ENCODE results near the gene TBC1D9B.

The TBC1D9B gene

GRCh38 chr5:179868541-179868940, 39.2 kb downstream of the TBC1D9B start:
- DNase-seq: no peak

DNA sequence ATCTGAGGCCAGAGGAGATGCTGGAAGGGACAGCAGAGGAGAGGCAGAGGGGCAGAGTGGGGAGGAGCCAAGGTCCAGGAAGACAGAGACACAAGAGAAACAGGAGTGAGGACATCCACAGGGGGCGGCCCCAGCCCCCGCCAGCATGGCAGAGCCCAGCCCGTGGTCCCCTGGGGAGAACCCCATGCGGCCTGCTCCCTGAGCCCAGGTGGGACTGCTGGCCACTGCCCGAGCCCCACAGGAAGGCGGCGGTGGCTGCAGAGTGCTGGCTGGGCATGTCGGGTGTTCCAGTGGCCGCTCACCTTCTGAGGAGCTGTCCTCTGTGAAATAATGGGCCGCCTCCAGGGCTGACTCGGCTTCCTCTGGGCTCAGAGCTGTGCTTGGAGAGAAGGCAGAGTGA, 40.2 kb downstream of the TBC1D9B start:
- DNase-seq: no peak

GRCh38 chr5:179867079-179867465, 40.6 kb downstream of the TBC1D9B start:
- DNase-seq: no peak

DNA sequence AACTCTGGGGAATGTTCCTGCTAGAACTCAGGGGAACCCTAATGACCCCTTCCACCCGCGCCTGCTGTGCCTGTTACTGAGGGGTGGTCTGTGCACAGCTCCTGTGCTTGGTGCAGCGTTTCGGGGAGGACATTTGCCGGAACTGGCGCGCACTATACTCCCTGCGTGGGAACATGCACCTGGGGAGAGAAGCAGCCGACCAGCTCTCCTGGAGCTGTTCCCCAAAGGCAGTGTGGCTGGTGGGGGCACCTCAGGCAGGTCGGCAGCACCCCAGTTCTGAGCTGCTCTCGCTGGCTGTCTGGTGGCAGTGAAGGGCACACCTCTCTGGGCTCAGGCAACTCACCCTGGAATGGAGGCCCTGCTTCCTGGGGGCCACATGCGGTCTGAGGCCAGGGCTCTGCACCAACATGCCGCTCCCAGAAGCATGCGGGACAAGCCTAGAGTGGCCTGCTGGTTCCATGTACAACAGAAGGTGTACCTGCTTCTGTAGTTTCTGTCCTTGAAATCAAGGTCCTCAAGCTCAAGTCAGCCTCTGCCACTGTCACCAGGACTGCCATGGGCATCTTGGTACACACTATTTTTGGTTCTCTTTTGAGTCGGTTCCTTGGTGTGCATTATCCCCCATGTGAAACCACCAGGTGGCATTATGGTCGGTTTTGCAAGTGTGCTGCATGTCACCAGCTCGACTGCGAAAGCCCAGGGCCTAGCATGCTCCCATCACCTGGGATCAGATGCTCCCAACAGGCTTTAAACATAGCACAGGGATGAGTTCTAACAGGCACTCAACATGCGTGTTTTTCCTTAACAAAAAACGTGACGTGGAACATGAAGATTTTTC, 41.2 kb downstream of the TBC1D9B start:
- no peak for DNase-seq

DNA sequence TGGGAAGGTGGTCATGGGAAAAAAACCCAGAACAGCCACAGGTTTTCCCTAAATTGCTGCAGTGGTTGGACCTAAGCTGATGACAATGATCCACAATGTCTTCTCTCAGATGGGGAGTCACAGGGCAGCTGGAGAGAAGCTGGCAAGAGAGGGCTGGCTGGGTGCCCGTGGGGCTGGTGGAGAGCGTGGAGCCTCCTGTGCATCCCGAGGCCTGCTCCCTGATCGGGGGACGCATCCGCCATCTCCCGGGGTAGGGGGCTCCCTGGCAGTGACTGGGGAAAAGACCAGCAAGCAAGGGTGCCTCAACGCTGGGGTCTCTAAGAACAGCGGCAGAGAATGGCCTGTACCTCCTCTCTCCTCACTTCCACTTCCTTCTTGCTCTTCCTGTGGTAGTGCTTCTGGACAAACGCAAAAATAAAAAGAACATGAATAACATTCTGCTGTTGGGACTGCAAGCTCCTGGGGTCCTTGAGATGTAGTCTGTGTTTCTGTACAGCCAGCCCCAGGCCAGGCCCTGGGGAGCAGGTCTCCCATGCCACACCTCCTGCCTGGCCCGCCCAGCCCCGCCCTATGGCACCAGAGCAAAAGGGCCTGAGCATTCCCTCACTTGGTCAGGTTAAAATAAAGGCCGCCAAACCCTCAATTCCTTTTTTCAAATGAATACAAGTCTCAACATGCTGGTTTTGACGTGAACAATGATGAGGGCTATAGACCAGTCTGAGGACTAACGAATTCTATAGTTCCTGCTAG, 42.0 kb downstream of the TBC1D9B start:
- DNase-seq: no peak

- no peak for DNase-seq
Observed at GRCh38 chr5:179864686-179865085, 43.0 kb downstream of the TBC1D9B start.

DNA sequence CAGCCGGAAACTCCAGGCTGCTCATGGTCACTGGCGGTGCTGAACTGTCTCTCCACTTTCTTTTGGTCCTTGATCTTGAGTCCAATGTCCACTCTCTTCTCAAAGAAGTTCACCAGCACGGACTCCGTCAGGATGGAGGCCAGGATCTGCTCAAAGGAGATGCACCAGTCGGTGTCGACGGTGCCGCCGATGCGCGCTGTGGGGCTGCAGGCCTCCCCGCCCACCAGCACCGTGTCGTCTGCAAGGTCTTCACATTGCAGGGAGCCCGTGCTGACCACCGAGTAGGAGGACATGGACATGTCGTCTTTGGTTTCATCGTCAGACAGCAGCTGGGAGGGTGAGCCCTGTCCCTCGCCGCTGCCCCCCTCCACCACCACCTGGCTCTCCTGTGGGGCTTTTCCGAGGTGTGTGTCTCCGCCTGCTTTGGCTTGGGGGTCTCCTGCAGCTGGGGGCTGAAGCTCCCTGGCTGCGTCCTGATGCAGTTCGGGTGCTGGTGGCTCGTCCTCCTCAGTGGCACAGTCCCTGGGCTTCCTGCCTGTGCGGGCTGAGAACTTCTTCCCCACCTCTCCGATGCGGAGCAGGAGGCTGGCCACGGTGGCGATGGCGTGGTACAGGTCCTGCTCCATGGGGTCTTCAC, 44.1 kb downstream of the TBC1D9B start:
- no peak for DNase-seq

DNA sequence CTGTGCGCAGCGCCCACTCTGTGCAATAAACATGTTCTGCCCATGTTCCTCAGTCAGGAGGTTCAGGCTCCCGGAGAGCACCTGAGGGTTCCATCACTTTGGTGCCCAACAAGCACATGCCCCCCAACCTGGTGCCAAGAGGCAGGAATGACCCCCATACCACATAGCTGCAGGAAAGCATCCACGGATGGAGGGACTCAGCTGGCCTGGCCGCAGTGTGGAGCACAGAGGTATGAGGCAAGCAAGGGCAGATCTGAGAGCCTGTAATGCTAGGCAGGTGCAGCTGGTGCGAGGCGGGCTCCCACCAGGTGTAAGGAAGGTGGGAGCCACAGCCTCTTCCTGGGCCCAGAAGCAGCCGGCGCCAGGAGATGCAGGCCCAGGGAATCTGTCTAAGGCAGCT, 44.8 kb downstream of the TBC1D9B start:
- no peak for DNase-seq

DNA sequence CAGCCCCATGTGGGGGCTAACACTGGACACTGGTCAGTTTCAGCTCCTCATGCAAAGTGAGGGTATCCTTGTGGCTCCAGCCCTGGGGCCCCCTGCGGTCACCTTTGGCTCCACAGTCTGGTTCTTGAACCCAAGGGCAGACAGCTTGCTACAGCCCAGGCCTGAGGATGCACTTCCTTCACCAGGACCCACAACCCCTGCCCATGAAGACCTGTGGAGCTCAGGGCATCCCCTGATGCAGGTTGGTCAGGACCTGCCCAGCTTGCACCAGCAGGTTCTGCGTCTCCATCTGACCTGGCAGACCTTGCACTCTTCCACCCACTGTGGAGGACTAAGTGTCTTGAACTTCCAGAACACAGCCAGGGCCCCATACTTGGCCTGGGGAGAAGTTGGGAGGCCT, 45.4 kb downstream of the TBC1D9B start:
- no peak for DNase-seq

- DNase-seq: no peak
Observed at GRCh38 chr5:179860301-179860700, 47.4 kb downstream of the TBC1D9B start.

DNA sequence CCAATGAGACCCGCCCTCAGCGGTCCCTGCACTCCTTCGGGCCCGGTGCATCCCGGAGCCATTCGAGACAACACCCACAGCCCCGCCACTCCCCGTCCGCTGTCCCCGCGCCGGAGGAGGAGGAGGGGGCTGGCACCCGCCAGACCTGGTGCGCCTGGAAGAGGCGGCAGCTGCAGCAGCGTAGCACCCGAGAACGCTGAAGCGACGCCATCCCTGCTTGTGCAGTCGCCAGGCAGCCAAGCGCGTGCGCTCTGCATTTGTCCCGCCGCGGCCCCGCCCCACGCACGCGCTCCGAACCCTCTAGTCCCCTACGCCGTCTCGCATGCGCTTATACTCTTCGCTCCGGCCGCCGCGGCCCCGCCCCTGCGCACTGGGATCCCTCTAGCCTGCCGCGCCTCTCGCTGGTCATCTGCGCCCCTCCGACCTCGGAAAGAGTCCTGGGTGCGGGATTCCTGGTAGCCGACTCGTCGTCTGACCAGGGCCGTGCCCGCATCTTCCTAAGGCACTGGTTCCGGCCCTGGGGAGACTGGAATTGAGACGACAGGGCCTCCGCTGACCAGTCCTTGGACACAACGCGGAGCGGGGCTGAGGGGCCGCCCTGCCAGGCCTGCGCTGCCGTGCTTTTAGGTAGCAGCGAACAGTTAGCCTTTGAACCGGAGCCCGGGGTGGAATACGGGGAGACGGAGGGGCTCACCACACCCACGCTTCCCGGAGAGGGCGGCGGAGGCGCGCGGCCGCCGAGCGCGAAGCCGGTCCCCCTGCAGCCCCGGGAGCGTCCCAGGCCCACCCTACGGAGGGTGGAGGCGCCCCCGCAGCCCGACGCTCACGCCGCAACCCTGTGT, 48.9 kb downstream of the TBC1D9B start, which contains the start of gene MRNIP:
Gene MRNIP, minus strand, starts transcription at position 232 of the 842 bp plus-strand sequence. Its CDS starts 21 bp downstream, at position 211.
- DNase-seq: peak; percentile 94

- peak; percentile 51 for DNase-seq
Observed at GRCh38 chr5:179858241-179858585, 49.5 kb downstream of the TBC1D9B start.

DNA sequence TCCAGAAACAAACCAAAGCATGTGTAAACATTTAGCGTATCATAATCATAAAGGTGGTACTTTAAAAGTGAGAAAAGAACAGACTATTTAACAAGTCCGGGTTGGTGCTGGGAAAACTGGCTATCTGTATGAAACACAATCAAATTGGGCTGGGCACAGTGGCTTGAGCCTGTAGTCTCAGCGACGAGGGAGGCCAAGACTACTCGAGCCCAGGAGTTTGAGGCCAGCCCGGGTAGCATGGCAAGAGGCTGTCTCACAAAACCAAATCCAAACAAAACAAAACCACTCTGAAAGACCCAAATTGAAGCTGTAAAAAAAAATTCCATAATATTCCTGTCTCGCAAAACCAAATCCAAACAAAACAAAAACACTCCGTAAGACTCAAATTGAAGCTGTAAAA, 53.3 kb downstream of the TBC1D9B start:
- DNase-seq: no peak

- no peak for DNase-seq
Observed at GRCh38 chr5:179852993-179853547, 54.6 kb downstream of the TBC1D9B start.

GRCh38 chr5:179841621-179842020, 66.1 kb downstream of the TBC1D9B start:
- DNase-seq: no peak

GRCh38 chr5:179840766-179841165, 66.9 kb downstream of the TBC1D9B start:
- no peak for DNase-seq

- DNase-seq: no peak
Observed at GRCh38 chr5:179840321-179840720, 67.4 kb downstream of the TBC1D9B start.

GRCh38 chr5:179839328-179840256, 68.1 kb downstream of the TBC1D9B start:
- no peak for DNase-seq

GRCh38 chr5:179837076-179838011, 70.4 kb downstream of the TBC1D9B start:
- no peak for DNase-seq

Measured in activated CD4-positive, CD25-positive, alpha-beta regulatory T cell treated with anti-CD3 and anti-CD28 coated beads, Interleukin-2, amount 50 U/mL, for 72 hours (primary cell).